HepG2 (cell line): ENCODE results near the gene OSBPL1A. TPM values are rescaled to one million over a fixed set of nuclear protein-coding genes. Genes with fewer than 3 reads are reported as not detected.

Source experiments
- ATAC-seq: fragments of 200-7000 bp; cut with Tn5 transposase; 3 replicates; pipeline ENCODE4 v1.9.1; 2020; ENCODE audit warnings: mild to moderate bottlenecking, moderate library complexity
- BruUV-seq: library from RNA; stranded (reverse); fragments of 400-500 nt; replicated peaks from 2 replicates; lab custom pipeline; 2021; lab: Mats Ljungman, UMichigan
- CTCF ChIA-PET: fragments of 300-600 bp; formaldehyde crosslinking; extraction: SDS; loops from one replicate; lab custom pipeline; 2021; ENCODE audit warnings: low total read pairs, inconsistent platforms, low intra/inter-chr PET ratio; lab: Yijun Ruan, JAX
- POLR2A ChIA-PET: fragments of 350-600 bp; sonication (Branson Sonifier 250); formaldehyde crosslinking; loops from one replicate; lab custom pipeline; 2020; ENCODE audit warnings: antibody characterized with exemption, inconsistent platforms; lab: Yijun Ruan, JAX
- DNase-seq: peaks from one replicate; pipeline ENCODE4 v3.0.0-alpha.2; 2015; ENCODE audit warnings: low spot score
- FAIRE-seq: peaks from 3 replicates; lab custom pipeline; 2011; peaks lifted over from hg19 to GRCh38; lab: Jason Lieb, UNC
- H2AFZ ChIP-seq: one replicate; pipeline ENCODE4 v1.6.1; 2011; ENCODE audit warnings: low read length, inconsistent platforms
- H3K27ac ChIP-seq: fragments of 300-600 bp; 3 replicates; pipeline ENCODE4 v1.8.0; 2011; ENCODE audit warnings: mixed run types, mild to moderate bottlenecking, mixed read lengths, low read length, inconsistent platforms; ENCODE audit not compliant: insufficient read depth; ENCODE audit errors: extremely low read length
- H3K27me3 ChIP-seq, 2 experiments: fragments of 200-600 bp in 1 of 2; 2 replicates in 1 of 2; 3 replicates in 1 of 2; pipeline versions ENCODE4 v1.6.0 to v1.8.0; 2011; ENCODE audit warnings: low read length in 2 of 2, mild to moderate bottlenecking in 2 of 2, moderate library complexity in 2 of 2, inconsistent platforms in 1 of 2; ENCODE audit not compliant: insufficient read depth in 2 of 2, control insufficient read depth in 1 of 2
- H3K36me3 ChIP-seq, 2 experiments: fragments of 200-600 bp in 1 of 2; replicated peaks in 1 of 2; 2 replicates in 1 of 2; 3 replicates in 1 of 2; pipeline versions ENCODE4 v1.5.1 to v1.8.0; 2011; ENCODE audit warnings: low read length in 2 of 2, inconsistent platforms in 1 of 2; ENCODE audit not compliant: insufficient read depth in 2 of 2, control insufficient read depth in 1 of 2
- H3K4me1 ChIP-seq: 2 replicates; pipeline ENCODE4 v1.5.1; 2012; ENCODE audit warnings: low read length, inconsistent platforms; ENCODE audit not compliant: insufficient read depth
- H3K4me2 ChIP-seq: 2 replicates; pipeline ENCODE4 v1.6.0; 2011; ENCODE audit warnings: low read depth, low read length, inconsistent platforms
- H3K4me3 ChIP-seq, 3 experiments: fragments of 200-600 bp in 1 of 3; sonication (generic), shearing (Covaris generic) in 1 of 3; replicated peaks in 1 of 3; 2 replicates each; pipeline ENCODE4 v1.5.1; 2011 to 2016; ENCODE audit warnings: low read length in 3 of 3, inconsistent platforms in 2 of 3, low read depth in 2 of 3, mild to moderate bottlenecking in 2 of 3, control low read depth in 1 of 3, mixed read lengths in 1 of 3; ENCODE audit not compliant: insufficient read depth in 1 of 3
- H3K79me2 ChIP-seq: one replicate; pipeline ENCODE4 v1.6.1; 2011; ENCODE audit warnings: low read length, inconsistent platforms; ENCODE audit not compliant: insufficient read depth
- H3K9ac ChIP-seq: 2 replicates; pipeline ENCODE4 v1.6.0; 2011; ENCODE audit warnings: mild to moderate bottlenecking, low read depth, low read length, inconsistent platforms; ENCODE audit not compliant: insufficient read depth
- H3K9me3 ChIP-seq: 2 replicates; pipeline ENCODE4 v1.5.1; 2012; ENCODE audit warnings: mild to moderate bottlenecking, low read length
- H4K20me1 ChIP-seq: 2 replicates; pipeline ENCODE4 v1.6.0; 2011; ENCODE audit warnings: inconsistent platforms, mild to moderate bottlenecking, low read length, moderate library complexity; ENCODE audit not compliant: insufficient read depth
- E2F5 ChIP-seq: sonication (generic); formaldehyde crosslinking; conservative IDR thresholded peaks from 2 replicates; pipeline ENCODE4 v1.4.0; 2020; ENCODE audit warnings: missing genetic modification reagents
- HNF1B ChIP-seq: sonication (generic); formaldehyde crosslinking; IDR thresholded peaks from 2 replicates; pipeline ENCODE4 v1.5.1; 2020; ENCODE audit warnings: mild to moderate bottlenecking, moderate library complexity, missing genetic modification reagents
- HNRNPLL ChIP-seq: fragments of 200-400 bp; formaldehyde crosslinking; IDR thresholded peaks from 2 replicates; pipeline ENCODE4 v1.6.1; 2017; ENCODE audit warnings: mild to moderate bottlenecking, low read depth, low read length; ENCODE audit not compliant: poor library complexity, severe bottlenecking
- KLF12 ChIP-seq: sonication (generic); formaldehyde crosslinking; IDR thresholded peaks from 2 replicates; pipeline ENCODE4 v1.4.0; 2020; ENCODE audit warnings: missing genetic modification reagents, borderline replicate concordance
- MAZ ChIP-seq, 2 experiments: sonication (generic) in 1 of 2; formaldehyde crosslinking in 1 of 2; IDR thresholded peaks; 2 replicates each; pipeline versions ENCODE4 v1.5.0 to v1.6.1; 2012 to 2020; ENCODE audit warnings: low read depth in 2 of 2, mild to moderate bottlenecking in 2 of 2, borderline replicate concordance in 1 of 2, improper control_type of control experiment in 1 of 2, low read length in 1 of 2, missing genetic modification reagents in 1 of 2, moderate library complexity in 1 of 2
- NFYB ChIP-seq: sonication (generic); formaldehyde crosslinking; IDR thresholded peaks from 2 replicates; pipeline ENCODE4 v1.4.0; 2020; ENCODE audit warnings: missing genetic modification reagents
- POLR2AphosphoS5 ChIP-seq: IDR thresholded peaks from 2 replicates; pipeline ENCODE4 v1.6.1; 2012; ENCODE audit warnings: low read depth, low read length
- SALL1 ChIP-seq: sonication (generic); formaldehyde crosslinking; IDR thresholded peaks from 2 replicates; pipeline ENCODE4 v1.8.0; 2022; ENCODE audit warnings: mild to moderate bottlenecking, missing genetic modification reagents
- SOX5 ChIP-seq: IDR thresholded peaks from 2 replicates; pipeline ENCODE4 v1.6.1; 2016; ENCODE audit warnings: borderline replicate concordance
- SRY ChIP-seq: sonication (generic); formaldehyde crosslinking; IDR thresholded peaks from 2 replicates; pipeline ENCODE4 v1.8.0; 2022; ENCODE audit warnings: mild to moderate bottlenecking, missing genetic modification reagents
- TFDP2 ChIP-seq: sonication (generic); formaldehyde crosslinking; IDR thresholded peaks from 2 replicates; pipeline ENCODE4 v1.4.0; 2020; ENCODE audit warnings: missing genetic modification reagents
- ZNF687 ChIP-seq: sonication (generic); formaldehyde crosslinking; IDR thresholded peaks from 2 replicates; pipeline ENCODE4 v1.5.1; 2020; ENCODE audit warnings: mild to moderate bottlenecking, missing genetic modification reagents, moderate library complexity
- ZNF790 ChIP-seq: sonication (generic); formaldehyde crosslinking; IDR thresholded peaks from 2 replicates; pipeline ENCODE4 v1.8.0; 2022; ENCODE audit warnings: missing genetic modification reagents, mild to moderate bottlenecking, borderline replicate concordance
- WGBS: methylation state at CpG from one replicate; pipeline ENCODE4 v1.1.6; 2017; ENCODE audit warnings: low lambda C conversion rate; 5-methylcytosine and 5-hydroxymethylcytosine counted together
- in situ Hi-C: cut with HindIII; loops from 2 replicates; pipeline ENCODE4 v1.10.0; 2017; ENCODE audit warnings: low pct_unique_long_range_greater_than_20kb; ENCODE audit not compliant: extremely low pct_ligation_motif_present
- intact Hi-C: fragments of 100-400 bp; cut with micrococcal nuclease; formaldehyde crosslinking; loops from one replicate; pipeline ENCODE4 v1.10.0; 2022; ENCODE audit not compliant: unreplicated experiment
- polyA plus RNA-seq, 8 experiments: library from polyadenylated mRNA; depleted of rRNA in 3 of 8; stranded (reverse) in 7 of 8; unstranded in 1 of 8; fragments of >200 nt; fragmentation: Illumina TruSeq in 4 of 8; extraction: Trizol in 4 of 8; gene quantifications; 2 replicates each; pipeline versions ENCODE4 v1.2.1 to v1.2.3, GENCODE V29; 2011 to 2016; ENCODE audit warnings: low read depth in 4 of 8, missing spikeins in 1 of 8, mixed read lengths in 1 of 8; ENCODE audit not compliant: insufficient read depth in 1 of 8
- total RNA-seq, 5 experiments: library from RNA; depleted of rRNA; stranded (reverse); fragments of >200 nt; fragmentation: Illumina TruSeq; extraction: Trizol; gene quantifications; 2 replicates each; pipeline ENCODE4 v1.2.3, GENCODE V29; 2016; ENCODE audit warnings: low read depth in 1 of 5

The OSBPL1A gene
- total and polyA plus RNA-seq, 2 of the 13 experiments (the other 11 are each of a cell fraction or from before 2014, with no cell fraction given) = 0.02 TPM; not detected in 1

- peak; percentile 48 for TF ChIP-seq HNRNPLL
- peak; percentile 26; the same call in 1 of the 2 replicates for TF ChIP-seq KLF12
- peak; percentile 46; the same call in 1 of the 2 replicates for TF ChIP-seq POLR2AphosphoS5
- TF ChIP-seq NFYB = no peak
- TF ChIP-seq MAZ (IDR thresholded peaks at IDR 0.05; ENCODE audit: borderline replicate concordance, low read depth, low read length) = no peak
- TF ChIP-seq MAZ (CRISPR knock-in tag; IDR thresholded peaks at IDR 0.05; ENCODE audit: low read depth) = peak; percentile 66; the same call in 1 of the 2 replicates
- TF ChIP-seq SALL1 (CRISPR knock-in tag) = peak; percentile 46
Measured at GRCh38 chr18:24426398-24427294, 29.0 kb upstream of the OSBPL1A start, which contains the start of gene IMPACT (continued).

GRCh38 chr18:24426073-24426397 is 28.4 kb upstream of the OSBPL1A start:
- ChIA-PET POLR2A (interaction anchor here (0.6 kb wide), 1 partner anchor 116 kb away, joined by 3 read pairs; no protein-coding TSS in a partner anchor), CTCF (no interaction called here)
- H3K27me3 ChIP-seq = no peaks in the 10 kb centered on the region; a peak in 1 of 5 replicates
- intact Hi-C loops (no loop called here), in situ Hi-C loops (no loop called here)
- H3K79me2 ChIP-seq = no peaks in the 10 kb centered on the region
- BruUV-seq = no TSS peak
- H3K9me3 ChIP-seq = peaks cover 8% of the 10 kb centered on the region; the same call in 1 of the 2 replicates
- DNase-seq = no peak
- no peak for FAIRE-seq
- peaks cover 10% of the 10 kb centered on the region; the same call in 1 of the 2 replicates for H3K4me1 ChIP-seq
- H3K27ac ChIP-seq = no peak overlapping the region
- no peak for ATAC-seq
- peak overlapping the region; percentile 57; the same call in 1 of the 2 replicates for H3K9ac ChIP-seq
- H3K4me3 ChIP-seq = peak overlapping the region; percentile 45 to 64 (median 61); a peak in 5 of 6 replicates
- WGBS = 61% methylated on average over 10 of the region's 11 CpGs
- H2AFZ ChIP-seq = no peak overlapping the region
- no peaks in the 10 kb centered on the region for H3K36me3 ChIP-seq
- no peaks in the 10 kb centered on the region for H4K20me1 ChIP-seq
- peak overlapping the region; percentile 67 for H3K4me2 ChIP-seq
- TF ChIP-seq E2F5 (no peak), SRY (CRISPR knock-in tag) (no peak), TFDP2 (CRISPR knock-in tag) (no peak), ZNF790 (CRISPR knock-in tag) (0 out of 2 replicates have a peak, but pooled peaks have one; percentile 48), ZNF687 (CRISPR knock-in tag) (no peak), HNF1B (CRISPR knock-in tag) (no peak), SOX5 (CRISPR knock-in tag) (no peak)
